ENCODE data around the gene NSG2.

Gene NSG2

DNA sequence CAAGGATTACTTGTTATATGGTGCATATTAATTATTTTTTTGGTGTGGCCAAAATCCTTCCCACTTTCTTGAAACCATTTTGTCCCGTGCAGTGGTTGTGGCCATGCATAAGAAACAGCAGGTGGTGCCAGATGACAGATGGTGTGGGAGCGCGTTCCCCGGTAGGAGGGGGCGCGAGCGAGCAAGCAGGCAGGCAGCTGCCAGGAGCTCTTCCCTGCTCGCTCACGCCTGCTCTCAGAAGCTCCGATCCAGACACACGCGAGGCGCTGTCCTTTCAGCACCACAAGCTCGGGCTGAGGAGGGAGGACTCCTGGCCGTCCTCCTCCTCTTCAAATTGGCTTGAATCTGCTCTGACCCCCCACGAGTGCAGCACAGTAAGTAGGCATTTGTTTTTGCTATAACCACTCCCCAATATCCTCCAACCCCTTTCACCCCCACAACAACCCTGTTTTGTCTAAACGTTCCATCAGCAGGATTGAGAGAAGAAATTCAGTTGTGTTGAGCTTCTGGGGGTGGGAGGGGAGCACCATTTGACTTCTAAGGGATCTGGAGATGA is at the start of gene NSG2:
Gene NSG2, plus strand, starts transcription at position 237 of the 556 bp plus-strand sequence. CDS start 1,050 bp downstream, outside the sequence.
- no peak for DNase-seq

DNA sequence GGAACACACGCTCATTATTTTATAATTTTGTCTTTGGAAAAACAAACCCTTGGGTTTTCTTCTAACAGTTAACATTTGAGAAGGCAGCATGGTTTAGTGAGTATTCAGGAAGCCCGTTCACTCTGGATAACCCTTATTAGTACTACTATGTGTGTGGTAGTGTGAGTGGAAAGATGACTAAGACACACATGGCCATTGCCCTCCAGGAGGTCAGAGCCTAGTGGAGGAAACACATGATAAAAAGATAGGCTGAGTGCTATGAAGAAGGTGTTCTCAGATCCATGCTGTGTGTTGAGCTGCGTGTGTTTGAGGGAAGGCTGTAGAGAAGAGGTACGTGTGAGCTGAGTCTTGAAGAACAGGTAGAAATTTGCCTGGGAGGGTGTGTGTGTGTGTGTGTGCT is 48.2 kb upstream of the NSG2 start:
- no peak for DNase-seq

DNA sequence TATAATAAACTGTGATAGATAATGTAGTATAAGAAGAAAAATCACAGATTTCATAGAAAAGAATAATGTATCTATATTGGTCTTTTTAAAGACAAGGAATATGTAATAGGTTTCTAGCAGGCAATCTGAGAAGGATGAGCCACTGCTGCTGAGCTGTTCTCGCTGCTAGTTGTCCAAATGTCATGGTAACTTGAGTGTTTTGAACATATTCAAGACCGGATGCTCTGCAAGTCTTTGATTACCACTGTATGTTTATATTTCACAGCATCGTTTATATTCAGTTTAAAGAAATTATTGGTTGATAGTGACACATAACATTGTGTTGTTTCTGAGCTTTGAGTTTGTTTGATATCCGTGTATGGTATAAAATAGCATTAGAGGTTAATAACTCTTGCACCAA is 47.0 kb upstream of the NSG2 start:
- DNase-seq: no peak

DNA sequence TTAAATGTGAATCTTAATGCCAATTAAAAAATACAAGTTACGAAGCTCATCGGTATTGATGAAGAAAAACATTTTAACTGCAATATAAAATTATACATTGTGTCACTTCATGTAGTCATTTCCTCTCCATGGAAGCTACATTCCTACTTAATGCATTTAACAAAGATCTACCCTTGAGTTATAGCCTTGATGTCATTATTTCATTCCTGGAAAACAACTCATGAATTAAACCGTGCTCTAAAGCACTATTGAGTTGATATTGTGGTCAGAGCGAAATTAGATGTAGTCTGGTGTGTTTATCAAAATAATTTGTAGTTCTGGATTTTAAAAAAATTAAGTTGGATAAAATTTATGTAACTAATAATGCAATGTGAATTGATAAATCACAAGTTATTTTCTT is 45.4 kb upstream of the NSG2 start:
- DNase-seq: no peak

DNA sequence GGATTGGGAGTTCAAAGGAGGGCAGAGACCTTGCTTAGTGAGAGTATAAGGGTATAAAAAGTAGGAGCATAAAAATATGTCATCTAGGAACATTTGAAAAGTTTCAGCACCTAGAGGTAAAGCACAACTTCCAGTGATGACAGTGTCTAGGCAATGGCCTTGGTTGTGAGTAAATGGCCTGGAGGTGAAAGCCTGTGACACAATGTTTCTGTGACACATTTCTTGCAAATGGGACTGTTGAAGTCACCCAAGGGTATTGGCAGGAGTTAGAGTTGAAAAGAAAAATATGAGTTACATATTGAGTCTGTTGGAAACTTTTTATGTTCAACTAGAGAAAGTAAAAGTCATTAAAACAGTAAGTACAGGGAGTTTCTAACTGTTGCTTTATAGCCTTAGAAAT is 41.7 kb upstream of the NSG2 start:
- no peak for DNase-seq

DNA sequence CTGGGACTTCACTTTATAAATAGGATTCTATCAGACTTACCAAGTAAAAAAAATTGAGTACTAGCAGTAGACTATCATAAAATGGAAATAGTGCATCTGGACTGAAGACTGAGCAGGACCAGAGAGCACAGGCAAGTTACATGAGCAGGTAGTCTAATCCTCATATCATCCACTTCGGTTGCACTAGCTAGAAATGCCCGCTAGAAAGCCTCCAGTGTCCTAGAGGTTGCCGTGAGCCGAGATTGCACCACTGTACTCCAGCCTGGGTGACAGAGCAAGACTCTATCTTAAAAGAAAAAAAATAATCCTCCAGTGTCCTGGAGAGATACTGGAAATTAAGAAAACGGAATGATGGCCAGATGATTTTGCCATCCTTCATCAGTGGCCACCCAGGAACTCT is 36.6 kb upstream of the NSG2 start:
- DNase-seq: no peak

DNA sequence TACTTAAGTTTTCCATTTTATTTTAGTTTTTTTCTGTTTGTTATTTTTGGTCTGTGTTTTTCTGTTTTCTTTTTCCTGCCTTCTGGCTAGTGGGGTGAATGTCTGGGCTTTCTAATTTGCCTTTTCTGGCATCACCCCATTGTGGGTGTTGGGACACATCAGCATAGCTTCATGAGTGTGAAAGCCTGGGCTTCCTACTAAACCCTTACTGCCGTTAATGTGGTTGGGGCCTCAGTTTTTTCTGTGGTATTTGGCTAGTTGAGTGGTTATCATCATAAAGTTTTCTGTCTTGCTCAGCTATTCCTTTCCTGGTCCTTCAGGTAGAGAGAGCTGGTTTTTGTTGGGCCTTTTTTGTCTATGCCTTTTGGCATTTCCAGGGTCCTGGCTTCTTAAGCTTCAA is 35.1 kb upstream of the NSG2 start:
- DNase-seq: peak; percentile 8

DNA sequence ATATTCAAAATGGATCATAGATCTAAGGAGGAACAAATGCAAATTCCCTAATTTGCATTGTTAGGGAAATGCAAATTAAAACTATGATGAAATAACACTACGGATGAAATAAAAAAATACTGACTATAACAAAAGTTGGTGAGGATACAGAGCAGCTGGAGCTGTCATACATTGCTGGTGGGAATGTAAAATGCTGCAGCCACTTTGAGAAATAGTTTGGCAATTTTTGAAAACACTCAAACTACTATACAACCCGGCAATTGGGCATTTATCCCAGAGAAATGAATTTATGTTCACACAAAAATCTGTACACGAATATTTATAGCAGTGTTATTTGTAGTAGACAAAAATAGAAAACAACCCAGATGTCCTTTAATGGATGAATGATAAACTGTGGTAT is 34.1 kb upstream of the NSG2 start:
- no peak for DNase-seq

DNA sequence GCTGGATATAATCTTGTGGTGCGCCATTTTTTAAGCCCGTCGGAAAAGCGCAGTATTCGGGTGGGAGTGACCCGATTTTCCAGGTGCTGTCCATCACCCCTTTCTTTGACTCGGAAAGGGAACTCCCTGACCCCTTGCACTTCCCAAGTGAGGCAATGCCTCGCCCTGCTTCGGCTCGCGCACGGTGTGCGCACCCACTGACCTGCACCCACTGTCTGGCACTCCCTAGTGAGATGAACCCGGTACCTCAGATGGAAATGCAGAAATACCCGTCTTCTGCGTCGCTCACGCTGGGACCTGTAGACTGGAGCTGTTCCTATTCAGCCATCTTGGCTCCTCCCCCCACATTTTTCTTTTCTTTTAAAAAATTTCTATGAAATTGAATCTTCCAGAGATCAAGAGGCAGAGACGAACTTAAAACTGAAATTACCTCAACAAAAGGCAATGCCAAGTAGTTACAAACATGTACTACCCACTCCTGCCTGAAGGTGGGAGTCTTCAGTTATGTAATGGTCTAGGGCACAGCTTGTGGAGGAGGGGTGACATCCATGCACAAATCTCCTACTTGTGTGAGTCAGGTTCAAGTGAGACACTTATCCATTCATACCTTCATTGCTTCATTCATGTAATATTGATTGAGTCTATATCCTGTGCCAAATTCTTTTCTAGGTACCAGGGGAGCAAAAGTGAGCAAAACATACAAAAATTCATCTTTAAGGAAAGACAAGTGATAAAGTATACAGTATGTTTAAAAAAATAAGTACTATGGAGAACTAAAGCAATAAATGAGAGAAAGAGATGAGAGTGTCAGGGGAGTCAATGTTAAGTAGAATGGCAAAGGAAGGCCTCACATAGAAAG is 25.2 kb upstream of the NSG2 start:
- peak; percentile 8 for DNase-seq

DNA sequence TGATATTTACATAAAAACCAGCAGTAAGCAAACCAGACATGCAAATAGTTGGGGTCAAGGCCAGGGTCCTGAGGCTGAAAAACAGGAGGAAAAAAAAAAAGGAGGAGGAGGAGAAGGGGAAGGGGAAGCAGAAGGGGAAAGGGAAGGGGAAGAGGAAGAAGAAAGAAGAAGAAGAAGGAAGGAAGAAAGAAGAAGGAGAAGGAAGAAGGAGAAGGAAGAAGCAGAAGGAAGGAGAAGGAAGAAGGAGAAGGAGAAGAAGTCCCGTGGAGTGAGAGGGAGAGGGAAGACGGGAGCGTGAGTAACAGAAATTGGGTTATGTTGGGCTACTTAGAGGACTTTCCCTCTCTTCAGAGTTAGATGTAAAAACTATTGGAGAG is 24.6 kb upstream of the NSG2 start:
- DNase-seq: no peak

DNA sequence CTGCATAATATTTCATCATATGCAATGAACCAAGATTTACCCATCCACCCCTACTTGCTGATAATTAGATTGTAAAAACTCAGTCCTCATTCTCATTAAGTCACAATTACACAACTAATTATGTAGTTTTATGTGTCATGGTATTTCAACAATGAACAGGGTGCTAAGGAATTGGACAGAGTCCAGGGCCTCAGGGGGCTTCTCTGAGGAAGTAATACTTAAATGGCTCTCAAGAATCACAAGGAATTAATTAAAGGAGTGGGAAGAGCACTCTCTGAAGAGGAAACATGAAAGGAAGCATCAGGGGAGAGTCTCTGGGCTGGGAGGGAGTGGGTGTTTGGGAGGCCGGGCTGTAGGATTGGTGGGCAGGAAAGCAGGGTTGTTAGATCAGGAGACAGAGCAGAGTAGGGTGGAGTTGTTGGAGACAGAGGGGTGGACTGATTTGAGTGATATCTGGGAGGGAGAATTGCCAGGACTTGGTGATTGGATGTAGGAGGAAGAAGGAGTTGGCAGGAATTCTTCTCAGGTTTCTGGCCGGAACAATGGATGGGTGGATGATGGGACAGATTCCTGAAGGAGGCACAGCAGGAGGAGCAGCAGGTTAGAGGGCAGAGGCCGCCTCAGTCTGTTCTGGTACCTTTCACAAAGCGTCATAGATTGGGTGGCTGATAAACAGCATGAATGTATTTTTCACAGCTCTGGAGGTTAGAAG is 23.0 kb upstream of the NSG2 start:
- no peak for DNase-seq

DNA sequence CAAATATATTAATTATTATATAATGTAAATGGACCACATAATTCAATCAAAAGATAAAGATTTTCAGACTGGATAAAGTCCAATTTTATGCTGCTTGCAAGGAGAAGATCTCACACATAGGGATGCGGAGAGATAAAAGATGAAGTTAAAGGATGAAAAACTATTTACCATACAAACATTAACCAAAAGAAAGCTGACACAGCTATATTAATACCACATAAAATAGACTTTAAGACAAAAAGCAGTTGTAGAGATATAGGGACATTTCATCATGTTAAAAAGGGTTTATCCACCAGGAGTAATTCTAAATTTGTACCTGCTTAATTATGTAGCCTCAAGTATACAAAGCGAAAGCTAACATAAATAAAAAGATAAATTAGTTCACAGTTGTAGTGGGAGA is 15.2 kb upstream of the NSG2 start:
- no peak for DNase-seq

DNA sequence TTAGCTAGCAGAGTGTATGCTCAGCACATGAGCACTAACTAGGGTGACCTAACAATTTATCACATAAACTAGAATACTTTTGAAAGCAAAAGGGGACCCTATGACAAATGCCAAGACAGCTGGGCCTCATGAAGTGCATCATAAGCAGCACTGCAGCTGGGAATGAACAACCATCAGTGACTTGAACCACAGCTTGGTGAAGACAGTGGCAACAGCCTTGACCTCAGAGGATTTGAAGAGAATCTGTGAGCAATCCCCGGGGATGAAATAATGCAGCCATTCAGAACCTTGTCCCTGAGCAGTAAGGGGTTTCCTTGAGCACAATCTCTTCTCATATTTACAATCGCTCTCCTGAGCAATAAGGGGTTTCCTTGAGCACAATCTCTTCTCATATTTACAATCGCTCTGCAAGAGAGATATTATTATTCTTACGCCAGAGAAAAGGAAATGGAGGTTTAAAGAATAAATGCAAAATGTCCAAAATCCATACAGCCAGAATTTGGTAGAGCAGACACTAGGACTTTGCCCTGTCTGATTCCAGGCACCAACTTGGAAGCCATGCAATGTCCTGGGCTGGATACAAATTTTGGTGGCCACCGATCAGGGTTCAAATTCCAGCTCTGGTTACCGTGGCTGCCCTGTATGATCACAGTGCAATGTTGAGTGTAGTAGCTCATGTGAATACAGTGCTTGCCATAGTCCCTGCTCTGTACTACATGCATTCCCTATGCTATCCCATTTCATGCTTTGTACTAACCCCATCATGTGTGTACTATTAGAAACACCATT is 846 bp upstream of the NSG2 start:
- DNase-seq: no peak

DNA sequence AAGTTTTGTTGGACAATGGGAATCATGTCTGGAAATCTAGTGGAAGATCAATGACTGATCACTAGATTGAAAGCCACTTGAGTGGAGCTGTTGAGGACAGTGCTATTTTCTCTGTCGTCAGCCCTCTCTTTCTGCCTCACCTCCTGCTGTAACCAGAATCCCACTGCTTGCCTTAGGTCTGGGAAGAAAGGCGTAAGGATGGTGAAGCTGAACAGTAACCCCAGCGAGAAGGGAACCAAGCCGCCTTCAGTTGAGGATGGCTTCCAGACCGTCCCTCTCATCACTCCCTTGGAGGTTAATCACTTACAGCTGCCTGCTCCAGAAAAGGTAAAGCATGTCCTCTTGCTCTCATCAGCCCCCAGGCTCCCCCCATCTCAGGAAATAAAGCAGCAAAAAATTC is 1.1 kb downstream of the NSG2 start:
- no peak for DNase-seq

DNA sequence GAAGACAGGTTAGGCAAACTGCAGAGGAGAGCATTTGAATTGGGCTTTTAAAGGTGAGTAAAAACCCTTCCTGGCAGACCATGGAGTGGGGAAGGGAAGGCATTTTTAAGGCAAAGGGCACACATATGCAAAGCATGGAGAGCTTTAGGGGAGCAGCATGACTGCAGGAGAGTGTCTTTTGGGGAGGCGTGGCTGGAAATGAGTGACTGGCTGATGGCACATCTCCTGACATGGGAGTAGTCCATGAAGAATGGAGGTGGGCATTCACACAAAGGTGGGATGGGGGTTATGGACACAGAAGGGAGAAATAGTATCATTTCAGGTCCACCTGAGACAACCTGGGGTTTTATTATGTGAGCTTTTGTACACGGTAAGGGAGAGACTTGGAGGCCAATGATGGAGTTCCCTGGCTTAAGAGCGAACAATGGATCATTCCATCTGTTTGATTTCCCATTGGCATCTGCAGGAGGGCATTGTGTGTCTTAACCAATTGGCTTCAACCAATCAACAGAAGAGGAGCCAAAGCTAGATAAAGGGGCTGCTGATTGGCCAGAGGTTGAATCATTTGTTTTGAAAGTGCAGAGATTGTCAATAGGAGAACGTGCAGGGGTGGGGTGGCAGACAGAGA is 2.1 kb downstream of the NSG2 start:
- DNase-seq: no peak

DNA sequence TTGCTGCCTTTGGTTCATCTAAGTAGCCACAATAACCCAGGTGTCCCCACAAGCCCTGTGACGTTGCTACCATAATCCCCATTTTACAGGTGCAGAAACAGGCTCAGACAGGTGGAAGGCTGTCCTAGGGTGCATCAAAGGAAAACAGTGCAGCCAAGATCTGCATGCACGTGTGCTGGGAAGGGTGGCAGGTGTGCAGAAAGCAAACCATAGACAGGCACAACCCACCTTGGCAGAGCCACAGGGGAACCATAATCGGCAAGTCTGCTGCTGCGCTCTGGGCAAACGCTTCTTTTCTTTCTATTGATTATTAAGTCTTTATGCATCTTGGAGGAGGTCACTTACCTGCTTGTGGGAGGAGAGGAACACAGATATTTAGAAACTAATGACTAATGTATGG is 7.1 kb downstream of the NSG2 start:
- DNase-seq: no peak

DNA sequence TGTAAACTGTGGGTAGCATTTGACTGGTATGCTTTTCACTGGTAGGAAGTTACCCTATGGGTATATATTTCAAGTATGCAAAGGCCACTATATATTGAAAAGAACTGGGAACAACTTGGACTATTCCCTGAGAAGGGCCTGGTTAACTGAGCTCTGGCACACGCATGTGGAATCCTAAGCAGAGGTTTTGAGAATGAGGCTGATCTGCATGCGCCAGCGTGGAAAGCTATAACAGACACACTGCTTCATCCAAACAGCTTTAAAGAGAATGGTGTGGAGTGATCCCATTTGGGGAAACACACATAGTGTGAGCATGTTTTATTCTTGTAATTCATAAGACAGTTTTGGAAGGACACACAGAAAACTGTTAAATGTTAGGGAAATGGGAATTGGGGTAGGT is 8.4 kb downstream of the NSG2 start:
- DNase-seq: no peak

DNA sequence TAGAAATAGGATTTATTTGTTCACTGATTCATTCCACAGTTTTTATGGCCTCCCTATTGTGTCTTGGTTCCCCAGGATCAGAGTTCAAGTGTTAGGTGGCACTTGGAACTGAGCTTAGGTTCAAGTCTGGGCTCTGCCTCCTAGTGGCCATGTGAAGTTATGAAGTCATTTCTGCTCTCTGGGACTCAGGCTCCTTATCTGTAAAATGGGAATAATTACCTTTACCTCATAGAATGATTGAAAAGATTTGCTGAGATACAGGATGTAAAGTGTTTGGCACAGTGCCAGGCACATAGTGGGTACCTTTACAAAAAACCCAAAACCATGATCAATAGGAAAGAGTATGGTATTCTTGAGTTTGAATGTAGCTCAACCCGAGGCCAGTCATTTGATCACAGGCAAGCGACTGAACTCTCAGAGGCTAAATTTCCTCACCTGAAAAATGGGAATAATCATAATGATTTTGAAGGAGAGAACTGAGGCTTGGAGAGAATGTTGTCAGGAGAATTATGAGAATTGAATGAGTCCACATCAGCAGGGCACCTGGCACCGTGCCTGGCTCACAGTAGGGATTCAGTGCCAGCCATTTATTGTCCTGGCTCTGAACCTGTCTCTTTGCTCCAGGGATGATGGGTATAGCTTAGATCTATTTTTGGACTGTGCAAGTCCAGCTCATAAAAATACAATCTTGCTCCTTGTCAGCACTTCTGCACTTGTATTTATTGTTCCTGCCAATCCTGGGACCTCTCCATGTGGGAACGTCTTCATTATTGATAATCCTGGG is 10.8 kb downstream of the NSG2 start:
- no peak for DNase-seq

DNA sequence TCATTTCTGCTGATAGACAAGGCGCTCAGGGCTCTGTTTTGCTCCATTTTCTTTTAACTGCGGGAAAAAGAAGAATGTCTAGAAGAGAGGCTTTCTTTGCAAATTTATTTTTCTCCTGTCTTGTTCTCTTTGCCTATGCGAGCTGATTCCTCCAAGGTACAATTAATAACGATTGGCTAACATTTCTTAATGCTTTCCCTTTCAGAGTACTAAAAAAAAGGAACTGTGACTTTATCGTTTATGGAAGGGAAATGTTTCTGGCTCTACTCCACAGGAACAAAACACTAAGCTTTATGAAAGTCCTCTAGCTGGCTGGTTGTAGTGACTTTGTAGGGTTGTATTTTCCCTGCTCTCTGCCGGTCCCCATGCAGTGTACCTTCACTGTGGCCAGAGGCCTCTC is 11.7 kb downstream of the NSG2 start:
- DNase-seq: no peak

DNA sequence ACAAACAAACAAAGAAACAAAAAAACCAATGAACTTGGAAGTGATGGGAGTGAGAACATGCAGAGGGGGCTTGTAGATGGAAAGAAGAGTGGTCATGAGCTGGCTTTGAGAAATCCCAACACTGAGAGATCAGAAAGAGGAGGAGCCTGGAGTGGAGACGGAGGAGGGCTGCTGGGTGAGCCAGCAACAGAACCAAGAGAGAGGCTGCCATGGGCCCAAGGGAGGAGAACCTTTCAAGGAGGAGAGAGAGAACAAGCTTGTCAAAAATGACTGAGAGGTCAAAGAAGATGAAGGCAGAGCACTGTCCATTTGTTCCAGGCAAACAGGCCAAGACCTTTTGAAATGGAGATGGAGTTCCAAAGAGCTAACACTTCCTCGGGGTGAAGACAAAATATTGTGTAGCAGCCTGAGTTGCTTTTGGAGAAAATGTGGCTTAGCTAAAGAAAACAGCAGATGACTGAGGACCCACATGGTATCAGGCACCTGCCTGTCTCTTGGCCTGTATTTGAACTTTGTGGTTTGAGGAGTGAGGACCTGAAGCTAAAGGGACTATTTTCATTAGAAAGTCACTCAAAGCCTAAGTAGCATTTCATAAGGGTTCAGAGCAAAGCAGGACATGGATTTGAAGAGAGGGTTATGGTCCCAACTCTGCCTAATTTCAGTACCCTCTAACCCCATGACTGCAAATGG is 13.1 kb downstream of the NSG2 start:
- no peak for DNase-seq

DNA sequence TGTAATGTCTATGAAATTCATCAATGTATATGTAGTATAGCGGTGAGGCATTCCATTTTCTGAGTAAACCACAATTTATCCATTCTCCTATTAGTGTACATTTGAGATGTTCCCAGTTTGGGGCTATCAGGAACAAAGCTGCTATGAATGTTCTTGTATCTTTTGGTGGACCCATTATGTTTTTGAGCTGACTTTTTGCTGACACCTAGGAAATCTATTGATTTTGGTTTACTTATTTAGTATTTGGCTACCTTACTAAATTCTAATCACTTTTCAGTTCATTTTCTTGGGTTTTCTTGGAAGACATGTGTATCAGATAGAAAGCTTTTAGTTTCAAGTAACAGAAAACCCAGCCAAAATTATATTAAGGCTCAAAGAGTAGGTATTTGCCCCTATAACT is 13.7 kb downstream of the NSG2 start:
- no peak for DNase-seq
